GDM1 (cell line): ENCODE data around the gene ING5.

Experiments used
- DNase-seq: peaks from one replicate; lab custom pipeline; 2025; lab: John Stamatoyannopoulos, UW

ING5 gene

DNA sequence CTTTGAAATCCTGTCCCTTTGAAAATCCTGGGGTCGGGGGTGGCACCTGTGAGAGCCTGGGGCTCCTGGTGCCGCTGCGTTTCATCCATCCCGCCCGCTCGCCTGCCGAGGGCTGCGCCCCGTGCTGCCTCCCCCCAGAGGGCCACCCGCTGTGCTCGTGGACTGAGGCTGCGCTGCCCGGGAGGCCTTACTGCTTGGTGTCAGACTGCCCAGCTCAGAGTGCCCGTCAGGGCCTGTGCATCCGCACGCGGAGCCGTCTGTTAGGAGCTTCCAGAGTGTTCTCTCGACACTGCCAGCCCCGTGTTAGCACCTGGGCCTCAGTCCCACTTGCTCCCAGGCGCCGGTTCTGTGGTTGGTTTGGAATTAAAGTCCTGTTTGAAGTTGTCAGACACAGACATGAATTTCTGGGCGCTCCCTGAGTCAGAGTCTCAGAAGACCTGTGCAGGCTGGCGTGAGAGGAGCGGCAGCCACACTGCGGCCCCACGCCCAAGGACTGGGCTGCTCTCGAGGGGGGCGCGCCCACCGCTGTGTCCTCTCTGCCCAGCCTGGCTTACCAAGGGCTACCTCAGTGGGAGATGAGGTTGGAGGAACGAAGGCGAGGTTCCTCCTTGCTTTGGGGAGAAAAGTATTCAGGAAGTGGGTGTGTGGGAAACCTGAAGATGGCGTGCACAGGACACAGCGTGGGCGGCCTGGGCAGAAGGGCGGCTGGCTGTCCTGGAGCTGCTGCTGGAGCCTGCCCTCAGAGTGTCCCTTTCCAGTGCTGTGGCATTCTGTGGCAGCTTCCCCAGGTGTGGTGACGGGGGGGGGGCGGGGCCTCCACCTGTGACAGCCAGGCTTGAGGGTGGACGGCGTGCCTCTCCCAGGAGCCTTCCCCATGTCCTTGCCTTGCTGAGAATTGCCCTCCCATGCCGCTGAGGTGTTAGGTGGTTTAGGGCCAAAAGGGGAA is 29.3 kb upstream of the ING5 start:
- no peak for DNase-seq

GRCh38 chr2:241673189-241673663 is 28.6 kb upstream of the ING5 start:
- no peak for DNase-seq

DNA sequence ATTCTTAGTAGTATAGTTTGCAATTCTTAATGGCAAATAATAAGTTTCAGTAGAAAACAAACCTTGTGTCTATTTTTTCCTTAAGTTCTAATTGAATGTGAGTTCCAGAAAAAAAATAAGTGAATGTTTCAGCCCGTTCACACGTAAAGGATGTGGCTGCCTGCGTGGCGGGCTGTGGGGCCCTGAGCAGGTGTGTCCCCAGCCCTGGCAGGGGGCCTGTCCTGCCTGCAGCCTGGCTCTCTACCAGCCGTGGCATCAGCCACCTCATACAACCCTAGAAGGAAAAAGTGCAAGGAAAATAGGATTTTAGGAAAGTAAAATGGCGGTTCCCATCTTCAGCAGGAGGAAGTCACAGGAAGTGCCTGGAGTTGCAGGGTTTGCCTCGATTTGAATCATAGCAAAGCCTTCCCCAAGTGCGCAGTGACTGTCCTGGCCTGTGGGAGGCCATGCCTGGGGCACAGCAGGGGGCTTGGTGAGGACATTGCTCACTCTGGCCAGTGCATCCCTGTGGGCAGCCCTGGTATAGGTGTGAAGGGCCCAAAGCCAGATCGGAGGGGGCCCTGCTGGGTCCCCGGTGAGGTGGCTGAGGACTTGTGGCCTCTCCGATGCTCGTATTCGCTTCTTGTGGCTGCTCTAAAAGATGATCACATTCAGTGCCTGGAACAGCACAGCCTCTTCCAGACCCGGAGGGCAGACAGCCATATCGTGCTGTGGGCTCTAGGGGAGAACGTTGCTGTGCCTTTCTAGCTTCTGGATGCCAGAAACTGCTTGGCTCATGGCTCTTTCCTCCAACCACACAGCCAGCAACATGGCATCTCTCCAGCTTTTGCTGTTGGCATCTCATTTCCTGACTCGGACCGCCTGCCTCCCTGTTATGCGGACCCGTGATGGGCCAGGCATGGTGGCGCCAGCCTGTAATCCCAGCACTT is 27.8 kb upstream of the ING5 start:
- DNase-seq: no peak

DNA sequence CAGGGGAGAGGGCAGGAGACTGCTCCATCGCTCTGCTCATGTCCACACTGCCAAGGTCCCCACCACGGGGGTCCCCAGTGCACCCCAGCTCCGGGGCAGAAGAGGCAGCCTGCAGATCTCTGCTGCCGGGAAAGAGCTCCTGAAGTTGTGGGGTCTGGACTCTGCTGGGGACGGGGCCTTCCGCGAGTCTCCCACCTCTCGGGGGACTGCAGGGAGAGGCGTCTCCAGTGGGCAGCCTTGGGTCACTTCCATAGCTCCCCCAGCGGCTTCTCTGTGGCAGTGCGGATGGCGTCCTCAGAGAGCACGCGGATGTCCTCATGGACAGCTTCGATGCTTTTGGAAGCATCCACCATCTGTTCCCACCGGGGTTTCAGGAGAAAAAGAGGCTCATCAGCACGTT is 26.0 kb upstream of the ING5 start:
- no peak for DNase-seq

DNA sequence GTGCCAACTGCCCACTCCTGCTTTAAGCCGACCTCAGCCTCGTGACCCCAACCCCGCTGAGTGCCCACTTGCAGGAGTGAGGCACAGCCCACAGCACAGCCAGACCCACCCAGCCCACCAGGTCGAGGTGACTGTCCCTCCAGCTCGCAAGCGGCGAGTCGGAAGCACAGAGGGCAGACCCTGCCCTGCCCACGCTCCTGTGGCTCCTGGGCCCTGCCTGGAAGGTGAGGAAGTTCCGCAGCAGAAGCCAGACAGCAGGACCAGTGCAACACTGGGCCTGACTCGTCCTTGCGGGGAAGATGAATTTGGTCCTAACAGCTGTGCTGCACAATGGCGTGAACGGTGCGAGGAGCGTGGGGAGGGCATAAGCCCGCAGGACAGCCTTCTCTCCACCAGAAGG is 25.2 kb upstream of the ING5 start:
- no peak for DNase-seq

DNA sequence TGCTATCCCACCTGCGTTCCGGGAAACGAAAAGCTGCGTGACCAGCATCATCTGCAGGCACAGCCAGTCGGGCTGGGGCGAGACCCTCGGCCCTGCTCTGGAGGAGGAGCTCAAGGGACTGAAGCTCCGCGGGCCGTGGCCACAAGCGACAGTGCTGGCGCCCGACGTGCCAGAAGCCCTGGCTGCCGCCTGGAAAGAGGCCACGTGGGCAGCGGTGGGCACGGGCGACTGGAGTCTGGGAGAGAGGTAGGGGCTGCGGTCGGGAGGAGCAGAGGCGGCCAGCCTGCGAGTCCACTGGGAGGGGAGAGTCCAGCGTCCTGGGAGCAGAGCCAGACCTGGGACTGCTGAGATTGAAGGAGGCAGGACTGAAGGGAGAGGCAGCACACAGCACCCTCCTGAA is 24.4 kb upstream of the ING5 start:
- DNase-seq: no peak

DNA sequence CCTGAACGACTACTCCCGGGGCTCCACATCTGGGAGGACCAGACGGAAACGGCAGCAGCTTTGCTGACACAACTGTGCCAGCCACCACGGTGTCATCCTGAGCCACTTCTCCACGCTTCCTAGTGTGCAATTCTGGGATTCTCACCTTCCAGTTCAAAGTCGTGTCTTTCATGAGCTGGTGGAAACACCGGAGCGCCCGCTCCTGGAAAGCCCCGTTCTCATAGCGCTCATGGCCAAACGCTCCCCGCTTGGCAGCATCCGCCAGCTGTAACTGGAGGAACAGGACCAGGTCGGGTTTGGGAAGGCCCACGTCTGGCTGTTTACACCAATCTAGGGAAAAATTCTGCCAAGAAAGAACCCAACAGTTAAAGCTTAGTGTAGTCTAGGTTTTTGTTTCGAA is 23.5 kb upstream of the ING5 start:
- no peak for DNase-seq

GRCh38 chr2:241678784-241679540 is 22.9 kb upstream of the ING5 start:
- DNase-seq: no peak

- DNase-seq: no peak
These were observed 21.8 kb upstream of the ING5 start for GRCh38 chr2:241680044-241680443.

DNA sequence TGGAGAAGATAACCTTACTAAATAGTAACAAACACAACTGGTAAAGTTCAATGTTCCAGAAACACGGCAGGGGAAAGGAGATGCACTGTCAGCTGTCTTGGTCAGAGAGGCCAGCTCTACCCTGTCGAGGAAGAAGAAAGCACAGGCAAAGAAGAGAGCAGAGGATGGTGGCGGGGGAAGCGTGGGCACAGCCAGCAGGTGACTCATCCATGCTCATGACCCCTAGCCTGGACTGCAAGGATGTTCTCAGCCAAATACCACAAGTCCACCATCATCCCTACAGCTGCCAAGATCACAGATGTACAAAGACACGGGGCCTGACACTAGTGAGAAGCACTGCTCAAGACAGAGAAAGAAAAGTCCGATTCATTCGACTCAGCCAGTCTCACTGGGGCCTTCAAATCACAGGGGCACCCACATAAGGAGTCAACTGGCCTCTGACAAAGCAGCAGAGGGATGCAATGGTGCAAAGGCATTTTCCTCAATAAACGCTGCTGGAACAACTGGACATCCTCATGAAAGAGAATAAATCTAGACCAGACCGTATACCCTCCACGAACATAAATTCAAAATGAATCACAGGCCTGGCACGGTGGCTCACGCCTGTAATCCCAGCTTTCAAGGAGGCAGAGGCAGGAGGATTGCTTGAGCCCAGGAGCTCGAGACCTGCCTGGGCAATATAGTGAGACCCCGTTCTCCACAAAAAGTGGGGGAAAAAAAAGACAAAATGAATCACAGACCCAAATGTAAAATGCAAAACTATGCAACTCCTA is 20.8 kb upstream of the ING5 start:
- DNase-seq: no peak

DNA sequence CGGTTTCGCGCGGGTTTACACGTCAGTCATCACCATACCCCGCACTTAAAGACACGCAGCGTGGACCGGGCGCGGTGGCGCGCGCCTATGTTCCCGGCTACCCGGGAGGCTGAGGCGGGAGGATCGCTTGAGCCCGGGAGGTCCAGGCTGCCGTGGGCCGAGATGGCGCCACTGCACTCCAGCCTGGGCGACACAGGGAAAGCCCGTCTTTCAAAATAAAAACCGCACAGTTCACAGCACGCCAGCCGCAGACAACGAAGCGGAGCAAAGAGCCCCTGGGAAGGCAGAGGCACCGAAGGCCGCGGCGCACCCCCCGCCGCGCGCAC is 15.6 kb upstream of the ING5 start:
- DNase-seq: no peak

- peak; percentile 97 for DNase-seq
These were observed 15.0 kb upstream of the ING5 start, which contains the start of gene DTYMK for GRCh38 chr2:241686650-241687425. TSS of gene DTYMK (minus strand) at chr2:241686815. CDS start at chr2:241686783, 32 bp downstream.

- no peak for DNase-seq
These were observed 12.5 kb upstream of the ING5 start for GRCh38 chr2:241689306-241689705.

- DNase-seq: no peak
These were observed 11.6 kb upstream of the ING5 start for GRCh38 chr2:241690202-241690717.

DNA sequence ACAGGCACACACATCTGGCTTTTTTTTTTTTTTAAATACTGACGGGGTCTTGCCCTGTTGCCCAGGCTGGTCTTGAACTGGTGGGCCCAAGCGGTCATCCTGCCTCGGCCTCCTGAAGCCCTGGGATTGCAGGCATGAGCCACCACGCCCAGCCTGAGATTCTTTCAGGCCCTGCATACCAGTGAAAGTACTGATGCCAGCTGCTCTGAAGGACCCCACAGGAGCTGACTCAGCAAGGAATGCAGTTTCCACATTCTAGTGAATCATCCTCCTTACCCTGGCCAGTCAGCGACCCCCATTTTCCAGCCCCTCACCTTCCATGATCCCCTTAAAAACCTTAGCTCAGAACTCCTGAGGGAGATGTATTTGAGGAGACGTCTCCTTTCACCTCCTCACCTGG is 9.4 kb upstream of the ING5 start:
- DNase-seq: no peak

DNA sequence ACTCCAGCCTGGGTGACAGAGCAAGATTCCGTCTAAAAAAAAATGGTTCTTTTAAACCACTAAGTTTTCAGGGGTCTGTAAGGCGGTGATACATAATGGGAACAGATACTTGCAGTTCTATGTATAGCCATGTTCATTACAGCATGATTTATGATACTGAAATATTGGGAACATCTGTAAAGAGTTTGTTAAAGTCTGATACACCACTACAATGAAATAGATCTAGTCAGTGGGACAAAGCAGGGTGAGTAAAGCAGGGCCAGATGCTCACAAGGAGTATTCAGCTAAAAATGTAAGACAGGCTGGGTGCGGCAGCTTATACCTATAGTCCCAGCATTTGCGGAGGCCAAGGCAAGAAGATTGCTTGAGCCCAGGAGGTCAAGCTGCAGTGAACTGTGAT is 6.2 kb upstream of the ING5 start:
- no peak for DNase-seq

DNA sequence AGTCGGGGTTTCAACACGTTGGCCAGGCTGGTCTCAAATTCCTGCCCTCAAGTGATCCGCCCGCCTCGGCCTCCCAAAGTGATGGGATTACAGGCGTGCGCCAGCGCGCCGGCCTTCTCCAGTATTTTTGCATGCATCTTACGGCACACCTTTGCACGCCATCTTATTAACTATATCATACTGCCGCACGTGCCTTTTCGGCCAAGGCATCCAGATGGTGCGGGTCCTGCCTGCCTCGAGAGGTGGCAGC is 765 bp upstream of the ING5 start:
- DNase-seq: no peak

DNA sequence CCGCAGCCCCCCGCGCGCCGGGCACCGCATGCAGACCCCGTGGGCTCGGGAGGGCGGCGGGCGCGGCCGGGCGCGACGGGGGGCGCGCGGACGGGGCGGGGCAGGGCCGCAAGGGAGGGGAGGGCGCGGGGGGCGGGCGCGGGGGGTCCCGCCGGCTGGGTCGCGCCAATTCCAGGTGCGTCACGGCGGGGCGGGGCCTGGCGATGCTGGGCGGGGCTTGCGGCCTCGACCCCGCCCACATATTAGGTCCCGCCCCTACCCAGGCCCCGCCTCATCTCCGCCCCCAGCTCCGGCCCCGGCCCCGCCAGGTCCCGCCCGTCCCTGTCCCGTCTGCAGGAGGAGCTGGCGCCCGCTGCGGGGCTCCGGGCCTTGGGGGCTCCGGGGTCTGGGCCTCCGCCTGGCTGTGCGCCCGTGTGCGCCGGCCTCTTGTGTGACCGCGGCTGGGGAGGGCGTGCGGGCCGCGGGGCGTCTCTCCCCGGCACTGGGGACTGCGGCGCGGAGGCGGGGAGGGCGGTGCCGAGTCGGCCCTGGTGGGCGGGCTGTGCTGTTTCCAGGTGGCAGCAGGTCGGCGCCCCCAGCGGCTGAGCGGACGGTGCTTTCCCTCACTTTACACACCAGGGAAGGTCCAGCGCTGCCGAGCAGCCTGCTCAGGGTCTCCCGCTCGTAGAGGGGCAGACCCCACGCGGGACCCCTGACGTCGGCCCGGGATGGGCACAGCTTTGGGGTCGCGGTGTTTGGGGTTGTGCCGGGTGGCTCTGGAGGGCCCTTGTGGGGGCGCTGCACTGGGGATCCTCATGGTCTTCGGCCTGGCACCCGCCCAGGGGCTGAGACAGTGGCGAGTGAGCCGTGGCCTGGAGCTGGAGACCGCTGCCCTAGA is 554 bp downstream of the ING5 start:
- peak; percentile 76 for DNase-seq

GRCh38 chr2:241703032-241703604 is 1.3 kb downstream of the ING5 start:
- DNase-seq: no peak
